ENCODE measurements around the gene TMEM50A. TPM values are rescaled to one million over a fixed set of nuclear protein-coding genes. Genes with fewer than 3 reads are reported as not detected.
A peak's percentile ranks its signal among the peaks of the same experiment; 100 is the strongest.
"Not testable (repeated sequence)": the region's sequence is repeated elsewhere in the genome, so short reads cannot be mapped to it uniquely, and the experiment has no call there.

TMEM50A gene
- total and polyA plus RNA-seq, 2 experiments from 2014 or later: 53.9 to 229 TPM

- Histone ChIP-seq H3K4me1 (ENCODE audit: low read depth) (peaks cover 16% of the 10 kb centered on the region), H3K27me3 (no peaks in the 10 kb centered on the region), H3K27ac (peak overlapping the region; percentile 77), H3K9me3 (ENCODE audit: low read depth) (no peaks in the 10 kb centered on the region), H3K36me3 (no peaks in the 10 kb centered on the region), H3K4me3 (no peak overlapping the region)
- peak in 1 of 2 donors; percentile 1 for DNase-seq (ENCODE audit: low read depth in 1 of 2, low spot score in 1 of 2)
- no peak for TF ChIP-seq CTCF (IDR thresholded peaks at IDR 0.05; ENCODE audit: low read depth, low read length)
These were observed 31.1 kb downstream of the TMEM50A start for GRCh38 chr1:25369241-25369640.

- peaks cover 16% of the 10 kb centered on the region for H3K4me1 ChIP-seq (ENCODE audit: low read depth)
- H3K27ac ChIP-seq: not testable (repeated sequence)
These were observed 31.6 kb downstream of the TMEM50A start for GRCh38 chr1:25369691-25370271.

GRCh38 chr1:25371757-25372156 lies 33.6 kb downstream of the TMEM50A start:
- not testable (repeated sequence) for H3K27me3 ChIP-seq; H3K4me3 ChIP-seq; H3K36me3 ChIP-seq; H3K9me3 ChIP-seq (ENCODE audit: low read depth)
- Histone ChIP-seq H3K4me1 (ENCODE audit: low read depth) (peaks cover 16% of the 10 kb centered on the region), H3K27ac (peak overlapping the region; percentile 28)
- peak in 1 of 2 donors; percentile 74 for DNase-seq (ENCODE audit: low read depth in 1 of 2, low spot score in 1 of 2)

More at GRCh38 chr1:25369691-25370271, 31.6 kb downstream of the TMEM50A start:
- not testable (repeated sequence) for H3K4me3 ChIP-seq; H3K36me3 ChIP-seq; DNase-seq (ENCODE audit: low read depth in 1 of 2, low spot score in 1 of 2); H3K9me3 ChIP-seq (ENCODE audit: low read depth); H3K27me3 ChIP-seq

- not testable (repeated sequence) for DNase-seq (ENCODE audit: low read depth in 1 of 2, low spot score in 1 of 2); H3K27me3 ChIP-seq; H3K4me1 ChIP-seq (ENCODE audit: low read depth); H3K27ac ChIP-seq; H3K9me3 ChIP-seq (ENCODE audit: low read depth); H3K4me3 ChIP-seq; H3K36me3 ChIP-seq
These were observed 40.2 kb downstream of the TMEM50A start for GRCh38 chr1:25378367-25378766.

- not testable (repeated sequence) for H3K27ac ChIP-seq; H3K4me3 ChIP-seq; H3K36me3 ChIP-seq; H3K27me3 ChIP-seq; DNase-seq (ENCODE audit: low read depth in 1 of 2, low spot score in 1 of 2); H3K9me3 ChIP-seq (ENCODE audit: low read depth); H3K4me1 ChIP-seq (ENCODE audit: low read depth)
These were observed 44.4 kb downstream of the TMEM50A start for GRCh38 chr1:25382543-25382942.

GRCh38 chr1:25383090-25383489 lies 45.0 kb downstream of the TMEM50A start:
- not testable (repeated sequence) for H3K27ac ChIP-seq; H3K9me3 ChIP-seq (ENCODE audit: low read depth); H3K36me3 ChIP-seq; H3K4me1 ChIP-seq (ENCODE audit: low read depth); H3K27me3 ChIP-seq; H3K4me3 ChIP-seq
- peak in 1 of 2 donors; percentile 72 for DNase-seq (ENCODE audit: low read depth in 1 of 2, low spot score in 1 of 2)

GRCh38 chr1:25383875-25384274 lies 45.7 kb downstream of the TMEM50A start:
- H3K9me3 ChIP-seq (ENCODE audit: low read depth); H3K27me3 ChIP-seq; H3K36me3 ChIP-seq; DNase-seq (ENCODE audit: low read depth in 1 of 2, low spot score in 1 of 2); H3K27ac ChIP-seq; H3K4me3 ChIP-seq; H3K4me1 ChIP-seq (ENCODE audit: low read depth): not testable (repeated sequence)

GRCh38 chr1:25387096-25387495 lies 49.0 kb downstream of the TMEM50A start:
- not testable (repeated sequence) for H3K27me3 ChIP-seq; H3K9me3 ChIP-seq (ENCODE audit: low read depth); H3K4me1 ChIP-seq (ENCODE audit: low read depth); H3K4me3 ChIP-seq; H3K27ac ChIP-seq; H3K36me3 ChIP-seq
- DNase-seq (ENCODE audit: low read depth in 1 of 2, low spot score in 1 of 2): peak in 1 of 2 donors; percentile 34

GRCh38 chr1:25388691-25389090 lies 50.6 kb downstream of the TMEM50A start:
- not testable (repeated sequence) for H3K4me1 ChIP-seq (ENCODE audit: low read depth); H3K4me3 ChIP-seq; H3K36me3 ChIP-seq; H3K27me3 ChIP-seq; DNase-seq (ENCODE audit: low read depth in 1 of 2, low spot score in 1 of 2); H3K9me3 ChIP-seq (ENCODE audit: low read depth); H3K27ac ChIP-seq

GRCh38 chr1:25389721-25390120 lies 51.6 kb downstream of the TMEM50A start:
- not testable (repeated sequence) for H3K27me3 ChIP-seq; H3K9me3 ChIP-seq (ENCODE audit: low read depth); H3K4me1 ChIP-seq (ENCODE audit: low read depth); H3K4me3 ChIP-seq; H3K36me3 ChIP-seq
- peak overlapping the region; percentile 40 for H3K27ac ChIP-seq
- DNase-seq (ENCODE audit: low read depth in 1 of 2, low spot score in 1 of 2): peak in 1 of 2 donors; percentile 55

Measured in cardiac muscle cell (in vitro differentiated cells and primary cell).